Brain pericyte (primary cell): ENCODE data around the gene NPBWR2.
"Not testable (repeated sequence)": the region's sequence is repeated elsewhere in the genome, so short reads cannot be mapped to it uniquely, and the experiment has no call there.

Source experiments
- DNase-seq: peaks from one replicate; pipeline ENCODE4 v3.0.0-alpha.2; 2012; ENCODE audit warnings: low read depth, low spot score

NPBWR2 gene

GRCh38 chr20:64102647-64103354, 4.6 kb downstream of the NPBWR2 start:
- DNase-seq = no peak

DNA sequence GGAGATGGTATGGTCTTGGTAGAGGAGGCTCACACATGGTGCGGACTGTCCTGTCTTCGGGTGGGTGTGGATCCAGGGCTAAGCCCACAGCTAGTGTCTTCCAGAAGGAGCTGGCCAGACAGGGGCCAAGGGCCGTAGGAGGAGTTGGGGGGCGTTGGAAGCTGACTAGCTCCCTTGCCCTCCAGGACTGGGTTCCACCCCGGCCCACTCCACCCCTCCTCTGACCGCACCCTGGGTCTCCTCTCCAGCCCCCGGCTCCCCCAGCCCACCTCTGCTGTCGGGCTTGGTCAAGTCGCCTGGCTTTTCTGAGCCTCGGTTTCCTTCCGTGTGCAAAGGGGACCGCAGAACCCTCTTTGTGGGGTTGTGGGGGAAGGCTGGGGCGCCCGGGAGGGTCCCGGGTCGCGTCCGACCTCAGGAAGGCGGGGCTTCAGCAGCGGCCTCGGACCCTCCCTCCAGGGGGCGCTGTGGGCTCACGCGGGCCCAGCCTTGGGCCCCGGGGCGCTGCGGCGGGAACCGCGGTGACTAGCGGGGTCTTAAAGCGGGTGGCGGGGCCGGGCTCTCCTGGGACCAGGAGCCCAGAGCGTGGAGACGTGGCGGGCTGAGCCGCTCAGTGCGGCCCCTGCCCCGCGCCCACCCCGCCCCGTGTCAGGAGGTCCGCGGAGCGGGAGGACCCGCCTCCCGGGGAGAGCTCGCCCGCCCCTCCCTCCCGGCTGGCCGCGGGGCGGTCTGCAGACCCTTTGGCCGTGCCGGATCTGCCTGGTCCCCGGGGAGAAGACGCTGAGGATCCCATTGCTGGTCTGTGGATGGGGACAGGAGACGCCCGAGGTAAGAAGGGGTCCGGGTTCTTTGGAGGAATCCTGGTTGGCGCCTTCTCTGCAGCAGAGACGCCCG, 5.4 kb downstream of the NPBWR2 start:
- DNase-seq = no peak

- no peak for DNase-seq
Measured at GRCh38 chr20:64100946-64101688, 6.2 kb downstream of the NPBWR2 start.

DNA sequence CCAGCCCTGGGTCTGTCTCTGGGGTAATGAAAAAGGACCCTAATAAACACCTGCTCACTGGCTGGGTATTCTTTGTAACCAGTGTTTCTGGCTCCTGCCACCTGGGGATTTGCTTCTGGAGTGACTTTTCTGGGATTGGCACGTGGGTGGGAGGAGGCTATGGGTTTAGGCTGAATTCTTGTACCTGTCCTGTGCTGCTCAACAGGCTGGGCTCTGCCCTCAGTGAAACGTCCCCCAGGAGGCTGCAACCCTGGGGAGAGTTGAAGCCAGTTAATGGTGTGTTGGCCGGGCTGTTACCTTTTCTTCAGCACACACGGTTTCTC, 6.8 kb downstream of the NPBWR2 start:
- no peak for DNase-seq

DNA sequence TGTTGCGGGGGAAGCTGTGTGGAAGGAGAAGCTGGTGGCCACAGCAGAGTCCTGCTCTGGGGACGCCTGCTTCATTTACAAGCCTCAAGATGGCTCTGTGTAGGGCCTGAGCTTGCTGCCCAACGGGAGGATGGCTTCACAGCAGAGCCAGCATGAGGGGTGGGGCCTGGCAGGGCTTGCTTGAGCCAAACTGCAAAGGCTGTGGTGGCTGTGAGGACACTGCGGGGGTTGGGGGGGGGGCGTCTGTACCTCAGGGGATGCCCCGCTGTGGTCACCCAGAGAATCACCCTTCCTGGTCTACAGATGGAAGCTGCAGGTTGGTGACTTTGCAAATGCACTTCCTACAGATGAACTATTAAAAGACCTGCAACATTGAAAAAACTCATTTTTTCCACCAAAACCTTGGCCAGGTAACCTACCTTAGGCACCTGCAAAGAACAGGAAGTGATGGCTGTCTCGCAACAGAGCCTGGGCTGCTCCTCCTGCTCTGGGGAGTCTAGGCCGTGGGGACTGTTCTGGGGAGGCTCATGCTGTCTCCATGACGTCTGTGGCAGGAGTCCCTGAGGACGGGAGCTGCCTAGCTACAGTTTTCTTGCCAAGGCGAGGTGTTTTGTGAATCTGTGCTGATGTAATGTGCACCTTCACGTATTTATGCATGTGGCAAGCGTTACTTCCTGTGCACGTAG, 7.3 kb downstream of the NPBWR2 start:
- no peak for DNase-seq

DNA sequence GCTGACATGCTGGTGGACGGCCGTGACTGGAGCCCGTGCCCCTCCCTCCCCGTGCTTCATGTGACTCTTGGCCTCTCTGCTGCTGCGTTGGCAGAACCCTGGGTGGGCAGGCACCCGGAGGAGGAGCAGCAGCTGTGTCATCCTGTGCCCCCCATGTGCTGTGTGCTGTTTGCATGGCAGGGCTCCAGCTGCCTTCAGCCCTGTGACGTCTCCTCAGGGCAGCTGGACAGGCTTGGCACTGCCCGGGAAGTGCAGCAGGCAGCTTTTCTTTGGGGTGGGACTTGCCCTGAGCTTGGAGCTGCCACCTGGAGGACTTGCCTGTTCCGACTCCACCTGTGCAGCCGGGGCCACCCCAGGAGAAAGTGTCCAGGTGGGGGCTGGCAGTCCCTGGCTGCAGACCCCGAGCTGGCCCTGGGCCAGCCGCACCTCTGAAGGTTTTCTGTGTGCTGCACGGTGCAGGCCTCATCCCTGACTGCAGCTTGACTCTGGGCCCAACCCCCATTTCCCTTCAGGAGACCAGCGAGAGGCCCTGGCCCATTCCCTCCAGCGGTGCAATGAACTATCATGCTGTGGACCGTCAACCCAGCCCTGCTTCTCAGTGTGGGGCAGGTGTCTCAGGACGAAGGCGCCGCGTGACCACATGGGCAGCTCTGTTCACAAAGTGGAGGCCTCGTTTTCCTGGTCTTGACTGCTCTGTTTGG, 8.1 kb downstream of the NPBWR2 start:
- DNase-seq = no peak

- DNase-seq = no peak
Measured at GRCh38 chr20:64098471-64099013, 8.8 kb downstream of the NPBWR2 start.

DNA sequence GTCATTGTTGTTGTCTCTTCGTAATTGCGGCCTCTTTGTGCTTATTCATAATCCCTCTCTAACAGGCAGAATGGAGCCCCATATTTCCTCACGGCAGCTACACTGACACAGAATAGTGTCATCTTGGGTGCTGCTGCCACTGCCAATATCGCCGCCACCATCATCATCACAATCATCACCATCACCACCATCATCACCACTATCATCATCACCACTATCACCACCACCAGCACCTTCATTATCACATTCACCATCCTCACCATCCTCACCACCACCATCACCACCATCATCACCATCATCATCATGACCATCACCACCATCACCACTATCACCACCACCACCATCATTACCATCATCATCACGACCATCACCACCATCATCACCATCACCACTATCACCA, 10.8 kb downstream of the NPBWR2 start:
- DNase-seq = no peak

- DNase-seq = no peak
Measured at GRCh38 chr20:64095927-64096326, 11.4 kb downstream of the NPBWR2 start.

GRCh38 chr20:64095455-64095854, 11.9 kb downstream of the NPBWR2 start:
- DNase-seq = no peak

DNA sequence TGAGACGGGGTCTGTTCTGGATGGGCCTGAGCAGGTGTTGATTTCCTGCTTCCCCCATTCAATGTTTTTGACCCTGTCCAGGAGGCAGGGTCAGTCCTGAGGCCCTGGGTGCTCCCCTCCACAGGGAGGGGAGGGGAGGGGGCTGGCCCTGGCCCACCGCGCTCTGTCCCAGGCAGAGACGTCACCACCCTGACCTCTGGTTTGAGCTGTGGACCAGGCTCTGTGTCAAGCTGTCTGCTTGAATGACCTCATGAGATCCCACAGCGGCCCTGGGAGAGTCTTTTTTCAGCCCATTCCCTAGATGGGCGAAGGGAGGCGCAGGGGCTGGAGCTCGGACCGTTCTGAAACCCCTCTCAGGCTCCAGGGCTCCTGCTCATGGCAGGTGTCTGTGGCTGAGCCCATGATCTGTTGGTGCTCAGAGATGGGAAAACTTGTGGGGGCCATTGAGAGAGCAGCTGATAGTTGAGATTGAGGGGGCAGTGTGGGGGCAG, 14.3 kb downstream of the NPBWR2 start:
- no peak for DNase-seq

DNA sequence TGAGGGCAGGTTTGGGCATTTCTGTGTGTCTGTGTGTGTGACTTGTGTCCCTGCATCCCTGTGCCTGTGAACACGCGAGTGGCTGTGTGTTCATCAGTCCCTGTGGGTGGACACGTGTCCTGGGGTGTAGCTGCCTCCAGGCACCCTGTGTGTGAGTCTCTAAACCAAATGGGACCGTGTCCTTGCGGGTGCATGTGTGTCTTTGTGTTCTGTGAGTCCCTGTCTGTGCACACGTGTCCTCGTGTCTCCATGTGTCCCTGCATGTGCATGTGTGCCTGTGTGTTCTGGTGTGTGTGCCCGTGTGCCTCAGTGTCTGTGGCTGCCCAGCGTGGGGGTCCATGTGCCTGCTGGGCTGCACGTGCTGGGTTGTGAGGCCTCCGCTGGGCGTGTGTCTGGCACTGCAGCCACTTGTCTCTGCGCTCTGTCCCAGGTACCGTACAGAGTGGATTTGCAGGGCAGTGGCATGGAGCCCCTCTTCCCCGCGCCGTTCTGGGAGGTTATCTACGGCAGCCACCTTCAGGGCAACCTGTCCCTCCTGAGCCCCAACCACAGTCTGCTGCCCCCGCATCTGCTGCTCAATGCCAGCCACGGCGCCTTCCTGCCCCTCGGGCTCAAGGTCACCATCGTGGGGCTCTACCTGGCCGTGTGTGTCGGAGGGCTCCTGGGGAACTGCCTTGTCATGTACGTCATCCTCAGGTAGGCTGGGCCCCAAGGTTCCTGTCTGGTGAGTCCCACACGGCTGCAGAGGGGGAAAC, 14.9 kb downstream of the NPBWR2 start:
- no peak for DNase-seq

- no peak for DNase-seq
Measured at GRCh38 chr20:64091770-64092169, 15.6 kb downstream of the NPBWR2 start.

- no peak for DNase-seq
Measured at GRCh38 chr20:64091340-64091739, 16.0 kb downstream of the NPBWR2 start.

DNA sequence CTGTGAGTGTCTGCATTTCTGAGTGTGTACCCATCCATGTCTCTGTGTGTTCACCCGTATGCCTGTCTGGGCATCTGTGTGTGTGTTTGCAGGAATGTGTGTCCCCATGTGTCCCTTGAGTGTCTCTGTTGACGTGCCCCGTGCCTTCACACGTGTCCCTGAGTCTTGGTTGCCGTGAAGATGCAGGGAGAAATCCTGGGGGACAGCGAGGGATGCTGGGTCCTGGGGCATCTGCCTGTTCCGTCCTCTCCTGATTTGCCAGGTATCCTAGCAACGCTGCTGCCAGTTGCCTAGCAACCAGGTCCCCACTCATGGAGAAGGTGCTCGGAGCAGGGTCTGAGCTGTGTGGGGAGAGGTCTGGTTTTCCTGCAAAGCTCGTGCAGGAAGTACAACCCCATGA, 17.2 kb downstream of the NPBWR2 start:
- no peak for DNase-seq

GRCh38 chr20:64088586-64088985, 18.8 kb downstream of the NPBWR2 start:
- not testable (repeated sequence) for DNase-seq

DNA sequence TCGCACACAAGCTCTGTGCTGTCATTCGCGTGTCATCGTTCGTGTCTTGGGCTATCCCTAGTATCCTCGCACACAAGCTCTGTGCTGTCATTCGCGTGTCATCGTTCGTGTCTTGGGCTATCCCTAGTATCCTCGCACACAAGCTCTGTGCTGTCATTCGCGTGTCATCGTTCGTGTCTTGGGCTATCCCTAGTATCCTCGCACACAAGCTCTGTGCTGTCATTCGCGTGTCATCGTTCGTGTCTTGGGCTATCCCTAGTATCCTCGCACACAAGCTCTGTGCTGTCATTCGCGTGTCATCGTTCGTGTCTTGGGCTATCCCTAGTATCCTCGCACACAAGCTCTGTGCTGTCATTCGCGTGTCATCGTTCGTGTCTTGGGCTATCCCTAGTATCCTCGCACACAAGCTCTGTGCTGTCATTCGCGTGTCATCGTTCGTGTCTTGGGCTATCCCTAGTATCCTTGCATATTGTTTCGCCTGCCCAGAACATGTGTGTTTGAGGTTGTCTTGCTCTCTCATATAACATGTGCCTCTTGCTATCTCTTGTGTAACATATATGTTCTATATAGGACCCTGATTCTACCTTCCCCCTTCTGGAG, 20.0 kb downstream of the NPBWR2 start:
- DNase-seq = not testable (repeated sequence)

DNA sequence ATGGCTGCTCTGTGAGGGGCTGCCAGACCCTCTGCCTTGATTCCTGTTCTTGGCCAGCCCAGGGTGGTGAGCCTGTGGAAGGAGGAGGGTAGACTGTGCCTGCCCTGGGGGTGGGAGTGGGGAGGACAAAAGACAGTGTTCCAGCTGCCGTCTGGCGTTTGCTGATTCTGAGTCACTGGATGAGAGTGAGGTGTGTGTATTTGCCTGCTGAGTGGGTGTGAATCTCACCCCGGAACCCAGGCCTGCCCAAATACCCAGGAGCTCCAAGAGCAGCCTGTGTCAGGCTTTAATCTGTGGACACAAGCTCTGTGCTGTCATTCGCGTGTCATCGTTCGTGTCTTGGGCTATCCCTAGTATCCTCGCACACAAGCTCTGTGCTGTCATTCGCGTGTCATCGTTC, 20.6 kb downstream of the NPBWR2 start:
- no peak for DNase-seq

GRCh38 chr20:64084685-64085152, 22.6 kb downstream of the NPBWR2 start:
- no peak for DNase-seq
